ENCODE measurements around the gene SYNGR1.

GRCh38 chr22:39309364-39309861 is 40.4 kb upstream of the SYNGR1 start:
- TF ChIP-seq CTCF (conservative IDR thresholded peaks at IDR 0.05 in 1 of 2, IDR thresholded peaks at IDR 0.05 in 1 of 2; ENCODE audit: extremely low read depth in 1 of 2, insufficient read depth in 1 of 2, low read depth in 1 of 2, low read length in 2 of 2): peak; percentile 43 to 71
- no peak for TF ChIP-seq EZH2 (IDR thresholded peaks at IDR 0.05; ENCODE audit: borderline replicate concordance, low read length)
